PC-9 (cell line): ENCODE measurements around the gene SMCO2.

Experiments
- EZH2 ChIP-seq: fragments of 200-600 bp; sonication (generic); IDR thresholded peaks from 2 replicates; pipeline ENCODE4 v1.8.0; 2017; ENCODE audit warnings: antibody characterized with exemption, low read depth
- TF ChIP-seq, protein P1 (sequence below): fragments of 200-600 bp; sonication (generic); conservative IDR thresholded peaks from 2 replicates; pipeline ENCODE4 v1.6.1; 2017; ENCODE audit warnings: mixed run types, antibody characterized with exemption, mild to moderate bottlenecking, moderate library complexity

DNA sequence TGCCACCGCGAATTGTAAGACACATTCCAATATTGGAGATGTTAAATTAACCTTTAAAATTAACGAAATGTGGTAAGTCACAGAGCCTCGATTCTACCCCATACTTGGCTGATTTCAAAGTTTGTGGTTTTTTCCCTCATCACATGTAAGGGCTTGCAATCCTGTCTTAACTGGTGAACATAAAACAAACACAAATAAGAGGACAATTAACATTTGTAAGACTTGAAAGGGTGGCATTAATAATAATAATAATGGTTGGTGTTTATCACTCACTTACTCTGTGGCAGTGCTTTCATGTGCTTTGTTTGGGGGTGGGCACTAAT lies 104.1 kb downstream of the SMCO2 start:
- TF ChIP-seq, protein P1, sequence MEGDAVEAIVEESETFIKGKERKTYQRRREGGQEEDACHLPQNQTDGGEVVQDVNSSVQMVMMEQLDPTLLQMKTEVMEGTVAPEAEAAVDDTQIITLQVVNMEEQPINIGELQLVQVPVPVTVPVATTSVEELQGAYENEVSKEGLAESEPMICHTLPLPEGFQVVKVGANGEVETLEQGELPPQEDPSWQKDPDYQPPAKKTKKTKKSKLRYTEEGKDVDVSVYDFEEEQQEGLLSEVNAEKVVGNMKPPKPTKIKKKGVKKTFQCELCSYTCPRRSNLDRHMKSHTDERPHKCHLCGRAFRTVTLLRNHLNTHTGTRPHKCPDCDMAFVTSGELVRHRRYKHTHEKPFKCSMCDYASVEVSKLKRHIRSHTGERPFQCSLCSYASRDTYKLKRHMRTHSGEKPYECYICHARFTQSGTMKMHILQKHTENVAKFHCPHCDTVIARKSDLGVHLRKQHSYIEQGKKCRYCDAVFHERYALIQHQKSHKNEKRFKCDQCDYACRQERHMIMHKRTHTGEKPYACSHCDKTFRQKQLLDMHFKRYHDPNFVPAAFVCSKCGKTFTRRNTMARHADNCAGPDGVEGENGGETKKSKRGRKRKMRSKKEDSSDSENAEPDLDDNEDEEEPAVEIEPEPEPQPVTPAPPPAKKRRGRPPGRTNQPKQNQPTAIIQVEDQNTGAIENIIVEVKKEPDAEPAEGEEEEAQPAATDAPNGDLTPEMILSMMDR: no peak
- no peak for TF ChIP-seq EZH2
